GM19351 (cell line): ENCODE data around the gene ARHGAP5.

Source experiments
- ATAC-seq: cut with Tn5 transposase; IDR thresholded peaks from one replicate; pipeline ENCODE4 v1.9.1; 2021; ENCODE audit warnings: mild to moderate bottlenecking, moderate library complexity; ENCODE audit not compliant: unreplicated experiment

ARHGAP5 gene

DNA sequence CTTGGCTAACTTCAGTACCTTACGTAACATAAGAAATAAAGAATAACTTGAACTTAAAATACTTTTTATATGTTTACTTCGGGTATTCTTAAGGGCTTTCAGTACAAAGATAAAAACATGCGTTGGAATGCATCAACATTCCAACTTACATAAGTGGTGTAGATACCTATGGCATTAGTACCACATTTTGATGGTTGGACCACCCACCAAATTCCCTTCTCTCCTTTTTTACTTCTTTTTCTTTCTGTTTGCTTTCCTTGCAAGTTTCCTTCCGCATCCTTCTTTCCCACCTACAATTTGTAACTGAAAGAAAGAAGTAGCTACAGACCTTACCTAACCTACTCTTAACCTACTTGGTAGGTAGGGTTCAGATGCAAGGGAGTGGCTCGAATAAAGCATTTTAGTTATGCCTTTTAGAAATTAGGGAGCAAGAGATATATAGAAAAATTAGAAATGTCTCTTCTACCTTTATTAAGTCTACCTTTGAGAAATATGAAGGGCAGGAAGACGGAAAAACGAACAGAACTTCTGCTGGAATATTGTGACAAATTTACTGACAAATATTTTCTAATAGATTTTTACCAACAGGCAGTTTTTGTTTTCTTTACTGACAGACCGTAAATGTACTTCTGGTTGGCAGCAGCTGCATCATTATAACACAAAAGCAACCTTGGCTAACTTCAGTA is 2.1 kb upstream of the ARHGAP5 start:
- no peak for ATAC-seq

- ATAC-seq = no peak
Observed at GRCh38 chr14:32075672-32076277, 1.3 kb upstream of the ARHGAP5 start.

DNA sequence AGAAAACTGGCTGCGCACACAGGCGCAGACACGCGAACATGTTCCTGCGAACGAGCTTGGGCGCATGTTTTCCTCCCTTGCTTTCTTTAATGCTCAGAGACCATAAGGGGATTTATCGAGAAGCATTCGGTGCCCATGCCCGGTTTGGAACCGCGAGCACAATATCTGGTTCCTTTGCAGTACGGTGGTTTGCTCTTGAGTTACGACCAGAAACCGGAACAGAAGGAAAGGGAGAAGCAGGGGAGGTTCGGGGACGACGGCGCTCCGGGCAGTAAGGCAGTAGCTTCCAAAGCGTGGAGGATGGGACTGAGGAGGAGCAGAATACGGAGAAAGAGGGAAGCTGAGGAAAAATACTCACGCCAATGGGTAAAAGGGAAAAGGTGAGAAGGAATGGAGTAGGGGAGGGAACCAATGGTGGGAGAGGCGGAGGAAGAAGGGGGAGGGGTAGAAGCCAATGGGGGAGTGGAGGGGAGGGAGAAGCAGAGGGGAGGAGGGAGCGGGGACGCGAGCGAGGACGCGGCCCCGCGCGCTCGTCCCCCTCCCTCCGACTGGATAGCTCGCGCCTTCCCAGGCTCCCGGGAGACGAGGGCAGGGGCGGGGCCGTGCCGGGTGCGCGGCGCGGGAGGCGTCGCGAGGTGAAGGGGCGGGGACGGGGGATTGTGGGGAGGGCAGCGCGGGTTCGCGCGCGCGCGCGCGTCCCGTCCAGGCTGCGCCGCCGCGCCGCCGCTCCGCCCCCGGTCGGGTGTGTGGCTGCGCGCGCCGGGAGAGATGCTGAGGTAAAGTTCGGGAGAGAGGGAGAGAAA is 625 bp upstream of the ARHGAP5 start:
- ATAC-seq = peak; percentile 56

DNA sequence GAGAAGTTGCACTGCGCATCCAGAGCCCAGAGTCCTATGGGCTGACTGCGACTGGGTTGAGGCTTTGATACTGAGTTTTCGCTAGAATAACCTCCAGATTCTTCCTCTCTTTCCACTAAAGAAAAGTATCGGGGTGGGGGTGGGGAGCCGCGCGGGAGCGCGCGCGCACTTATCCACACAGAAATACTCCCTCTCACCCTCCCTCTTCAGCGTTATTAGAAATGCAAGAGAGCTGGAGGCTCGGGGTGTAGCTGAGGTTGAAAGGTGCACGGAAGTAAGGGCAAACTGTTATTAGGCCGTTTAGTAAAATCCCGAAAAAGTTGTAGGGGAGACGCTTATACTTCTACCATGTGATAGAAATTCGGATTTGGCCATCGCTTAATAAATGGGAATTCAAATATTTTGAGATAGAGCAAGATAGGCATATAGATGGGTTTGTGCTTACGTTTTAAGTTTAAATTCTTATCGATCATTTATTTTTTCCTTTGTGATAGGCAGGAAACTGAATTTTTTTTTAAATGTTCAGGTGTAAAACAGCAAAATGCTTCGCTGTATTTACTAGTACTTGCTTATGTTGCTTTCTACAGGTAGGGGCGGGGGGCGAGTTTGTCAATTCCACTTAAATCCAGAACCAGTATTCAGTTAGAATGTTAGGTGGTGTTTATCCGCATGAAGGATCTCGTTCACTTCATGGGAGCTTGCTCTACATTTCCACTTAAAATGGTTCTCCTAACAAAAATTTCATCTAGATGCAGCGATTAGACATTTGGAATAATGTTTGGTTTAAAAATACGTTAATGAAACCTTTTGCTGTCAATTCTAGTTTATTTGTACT is 1.1 kb downstream of the ARHGAP5 start:
- ATAC-seq = peak; percentile 11

- no peak for ATAC-seq
Observed at GRCh38 chr14:32078858-32079216, 1.7 kb downstream of the ARHGAP5 start.

- no peak for ATAC-seq
Observed at GRCh38 chr14:32079264-32079663, 2.2 kb downstream of the ARHGAP5 start.

DNA sequence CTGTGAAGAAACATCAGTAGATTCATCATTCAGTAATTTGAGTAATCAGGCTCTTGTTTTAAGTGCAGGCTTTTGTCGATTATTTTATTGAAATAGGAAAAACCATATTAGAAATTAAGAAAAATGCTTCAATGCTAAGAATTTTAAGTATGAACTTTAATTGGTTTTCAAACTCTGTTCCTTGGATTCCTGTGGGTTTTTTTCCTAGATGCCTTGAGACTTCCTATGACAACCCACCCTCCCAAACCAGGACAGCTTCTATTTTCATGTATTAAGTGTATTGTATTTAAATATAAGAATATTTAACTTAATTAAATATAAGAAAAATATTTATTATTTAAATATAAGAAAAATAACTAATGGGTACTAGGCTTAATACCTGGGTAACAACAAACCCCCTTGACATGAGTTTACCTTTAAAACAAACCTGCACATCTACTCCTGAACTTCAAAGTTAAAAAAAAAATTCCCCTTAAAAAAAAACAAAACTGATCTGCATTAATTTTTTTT is 3.0 kb downstream of the ARHGAP5 start:
- ATAC-seq = no peak

GRCh38 chr14:32081901-32082300 is 4.8 kb downstream of the ARHGAP5 start:
- no peak for ATAC-seq

DNA sequence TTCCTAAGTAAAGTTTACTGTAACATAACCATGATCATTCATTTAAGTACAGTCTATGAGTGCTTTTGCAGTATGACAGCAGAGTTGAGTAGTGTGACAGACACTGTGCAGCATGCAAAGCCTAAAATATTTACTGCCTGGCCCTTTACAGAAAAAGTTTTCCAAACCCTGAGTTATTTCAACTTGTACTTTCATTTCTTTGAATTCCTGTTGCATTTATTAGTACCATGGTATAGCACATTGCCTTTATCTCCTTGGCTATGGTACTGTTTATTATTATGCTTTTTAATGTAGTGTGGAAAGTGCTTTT is 6.2 kb downstream of the ARHGAP5 start:
- no peak for ATAC-seq

- ATAC-seq = no peak
Observed at GRCh38 chr14:32083789-32084188, 6.7 kb downstream of the ARHGAP5 start.

GRCh38 chr14:32085182-32085844 is 8.2 kb downstream of the ARHGAP5 start:
- ATAC-seq = no peak

DNA sequence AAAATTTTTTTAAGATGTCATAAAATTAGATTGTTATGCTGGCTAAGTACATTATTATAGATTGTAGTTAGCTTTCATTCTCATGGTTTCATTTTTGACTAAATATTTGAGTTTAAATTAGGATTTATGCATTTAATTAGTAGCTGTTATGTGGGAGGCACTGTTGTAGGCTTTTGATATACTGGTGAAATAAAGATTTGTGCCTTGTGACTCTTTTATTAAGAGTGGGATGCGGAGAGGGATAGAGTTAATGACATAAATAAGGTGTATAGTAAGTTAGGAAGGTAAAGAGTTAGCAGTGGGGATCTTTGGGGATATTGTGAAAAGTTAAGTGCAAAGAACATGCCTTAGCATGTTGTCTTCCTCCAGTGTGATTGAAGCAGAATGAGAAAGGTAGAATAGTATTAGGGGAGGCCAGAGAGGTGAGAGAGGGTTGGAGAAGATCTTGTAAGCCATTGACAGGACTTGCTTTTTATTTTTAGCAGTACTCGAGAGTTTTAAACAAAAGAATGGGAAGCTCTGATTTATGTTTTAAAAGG is 8.8 kb downstream of the ARHGAP5 start:
- ATAC-seq = no peak

DNA sequence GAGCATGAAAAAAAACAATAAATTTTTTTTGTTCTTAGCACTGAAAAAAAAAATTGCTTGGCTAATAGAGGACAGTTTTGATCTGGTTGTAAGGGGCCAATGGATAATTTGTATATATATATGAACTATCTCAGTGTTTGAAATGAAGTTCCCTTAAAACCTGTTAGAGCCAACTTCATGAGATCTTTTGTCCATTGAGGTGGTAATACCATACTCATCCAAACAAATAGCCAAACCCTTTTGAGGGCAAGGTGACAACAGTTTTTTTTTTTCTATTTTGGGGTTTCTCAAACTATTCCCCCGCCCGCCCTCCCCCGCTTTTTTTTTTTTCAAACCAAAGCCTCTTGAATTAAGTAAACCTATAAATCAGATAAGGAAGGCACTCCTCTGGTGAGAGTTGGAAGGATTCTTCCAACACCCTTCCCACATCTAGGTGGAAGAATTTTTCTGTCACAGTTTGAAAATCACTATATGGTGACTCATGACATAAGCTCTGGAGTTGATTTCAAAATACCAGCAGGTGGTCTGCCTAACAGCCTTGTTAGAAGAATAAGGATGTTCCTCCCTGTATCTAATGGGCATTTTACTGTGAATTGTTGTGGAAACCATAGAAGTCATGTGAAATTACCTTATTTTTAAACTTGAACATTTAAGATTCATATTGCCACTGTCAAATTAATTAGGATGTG is 10.2 kb downstream of the ARHGAP5 start:
- no peak for ATAC-seq

GRCh38 chr14:32087907-32088306 is 10.8 kb downstream of the ARHGAP5 start:
- no peak for ATAC-seq

GRCh38 chr14:32090686-32091085 is 13.6 kb downstream of the ARHGAP5 start:
- ATAC-seq = no peak

GRCh38 chr14:32099473-32099872 is 22.4 kb downstream of the ARHGAP5 start:
- ATAC-seq = no peak

- ATAC-seq = no peak
Observed at GRCh38 chr14:32100175-32100574, 23.1 kb downstream of the ARHGAP5 start.

GRCh38 chr14:32102152-32102787 is 25.2 kb downstream of the ARHGAP5 start:
- ATAC-seq = peak; percentile 81

DNA sequence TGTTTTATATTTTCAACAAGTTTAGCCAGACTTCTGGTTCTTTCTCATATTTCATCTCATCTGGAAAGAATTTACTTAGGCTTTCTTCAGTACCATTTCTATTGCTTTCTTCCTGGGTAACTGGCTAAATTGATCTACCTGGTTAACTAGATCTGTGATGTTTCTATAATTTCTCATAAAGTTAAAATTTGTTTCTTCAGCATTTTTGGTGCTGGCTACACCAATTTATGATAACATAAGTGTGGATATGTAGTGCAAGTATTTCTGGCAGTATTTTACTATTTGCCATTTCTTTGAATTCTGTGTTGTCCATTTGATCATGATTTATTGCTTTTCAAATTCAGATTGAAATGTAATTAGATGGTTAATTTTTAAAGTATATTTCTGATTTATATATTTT is 25.9 kb downstream of the ARHGAP5 start:
- no peak for ATAC-seq
